T-helper 17 cell (primary cell): Measurements from ENCODE around the gene ACP2. TPM values are rescaled to one million over a fixed set of nuclear protein-coding genes. Genes with fewer than 3 reads are reported as not detected.

ENCODE experiments used
- ATAC-seq: fragments of 150-1000 bp; cut with Tn5 transposase; 2 replicates; pipeline ENCODE4 v1.10.0; 2021; ENCODE audit warnings: mild to moderate bottlenecking, moderate library complexity
- DNase-seq, 3 donors: peaks; one replicate each; pipeline versions ENCODE4 v3.0.0 to v3.0.0-alpha.2; 2020 to 2021
- H3K9me3 ChIP-seq: one replicate; pipeline ENCODE4 v1.7.0; 2013; ENCODE audit warnings: low read length, mild to moderate bottlenecking; ENCODE audit not compliant: control insufficient read depth, poor library complexity, severe bottlenecking
- H3K27ac Mint-ChIP-seq: one replicate; pipeline ENCODE4 v1.8.0; 2022; ENCODE audit warnings: mild to moderate bottlenecking, moderate library complexity, mixed read lengths
- H3K27me3 Mint-ChIP-seq: one replicate; pipeline ENCODE4 v1.8.0; 2022; ENCODE audit warnings: mixed read lengths
- H3K36me3 Mint-ChIP-seq: one replicate; pipeline ENCODE4 v1.8.0; 2022; ENCODE audit warnings: low read depth, mixed read lengths
- H3K4me1 Mint-ChIP-seq: one replicate; pipeline ENCODE4 v1.8.0; 2022; ENCODE audit warnings: mild to moderate bottlenecking, mixed read lengths
- H3K4me3 Mint-ChIP-seq: one replicate; pipeline ENCODE4 v1.8.0; 2022; ENCODE audit warnings: mild to moderate bottlenecking, moderate library complexity, mixed read lengths
- total RNA-seq, 4 donors: library from RNA in 2 of 4; stranded (reverse) in 2 of 4; gene quantifications; one replicate each; pipeline ENCODE4 v1.2.3 and lab custom pipeline; 2022 to 2026

ACP2 gene, protein sequence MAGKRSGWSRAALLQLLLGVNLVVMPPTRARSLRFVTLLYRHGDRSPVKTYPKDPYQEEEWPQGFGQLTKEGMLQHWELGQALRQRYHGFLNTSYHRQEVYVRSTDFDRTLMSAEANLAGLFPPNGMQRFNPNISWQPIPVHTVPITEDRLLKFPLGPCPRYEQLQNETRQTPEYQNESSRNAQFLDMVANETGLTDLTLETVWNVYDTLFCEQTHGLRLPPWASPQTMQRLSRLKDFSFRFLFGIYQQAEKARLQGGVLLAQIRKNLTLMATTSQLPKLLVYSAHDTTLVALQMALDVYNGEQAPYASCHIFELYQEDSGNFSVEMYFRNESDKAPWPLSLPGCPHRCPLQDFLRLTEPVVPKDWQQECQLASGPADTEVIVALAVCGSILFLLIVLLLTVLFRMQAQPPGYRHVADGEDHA
- total RNA-seq (10 to 100 TPM; 19.6 to 23.1 TPM), total RNA-seq (lab: John Stamatoyannopoulos, UW) (15.1 to 25.4 reads per million in 2 donors)

DNA sequence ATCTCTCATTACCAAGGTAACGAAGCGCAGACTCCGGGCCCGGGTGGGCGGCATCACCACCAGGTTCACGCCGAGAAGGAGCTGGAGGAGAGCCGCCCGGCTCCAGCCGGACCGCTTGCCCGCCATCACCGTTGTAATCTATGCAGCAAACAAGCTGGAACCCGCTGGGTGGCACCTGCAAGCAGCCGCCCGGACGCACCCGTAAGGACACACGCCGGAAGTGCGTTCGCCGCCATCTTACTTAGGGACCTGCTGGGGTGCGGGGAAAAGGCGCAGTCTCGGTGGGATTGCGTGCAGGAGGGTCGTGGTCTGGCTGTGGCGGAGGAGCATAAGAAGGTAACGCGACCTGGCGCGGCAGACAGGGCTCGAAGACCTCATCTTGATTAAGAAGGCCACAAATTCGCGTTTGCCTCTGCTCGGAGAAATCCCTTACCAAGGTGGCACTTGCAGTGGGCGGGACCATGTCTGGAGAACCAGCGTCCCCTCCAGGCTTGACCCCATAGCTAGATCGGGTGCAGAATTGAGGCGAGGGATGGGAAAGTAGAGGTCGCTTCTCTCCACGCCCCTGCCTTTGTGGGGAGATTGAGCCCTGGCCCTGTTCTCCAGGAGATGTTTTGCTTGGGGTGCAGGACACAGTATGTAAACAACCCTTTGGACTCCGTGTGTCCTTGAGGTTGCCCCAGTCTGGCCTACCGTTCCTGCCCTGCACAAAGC lies at the start of gene ACP2:
Gene ACP2 (minus strand): TSS at position 151 of the 714 bp plus-strand sequence. CDS start 25 bp downstream, at position 126.
- H3K36me3 Mint-ChIP-seq: no peaks in the 10 kb centered on the region
- H3K4me1 Mint-ChIP-seq: peaks cover 16% of the 10 kb centered on the region
- peak; percentile 69 to 81 (median 75) for DNase-seq
- no peaks in the 10 kb centered on the region for H3K9me3 ChIP-seq
- peak within 1 kb of the TSS; percentile 99 for H3K4me3 Mint-ChIP-seq
- peak; percentile 98 for ATAC-seq
- H3K27me3 Mint-ChIP-seq: no peaks in the 10 kb centered on the region
- peak within 1 kb of the TSS; percentile 96 for H3K27ac Mint-ChIP-seq

DNA sequence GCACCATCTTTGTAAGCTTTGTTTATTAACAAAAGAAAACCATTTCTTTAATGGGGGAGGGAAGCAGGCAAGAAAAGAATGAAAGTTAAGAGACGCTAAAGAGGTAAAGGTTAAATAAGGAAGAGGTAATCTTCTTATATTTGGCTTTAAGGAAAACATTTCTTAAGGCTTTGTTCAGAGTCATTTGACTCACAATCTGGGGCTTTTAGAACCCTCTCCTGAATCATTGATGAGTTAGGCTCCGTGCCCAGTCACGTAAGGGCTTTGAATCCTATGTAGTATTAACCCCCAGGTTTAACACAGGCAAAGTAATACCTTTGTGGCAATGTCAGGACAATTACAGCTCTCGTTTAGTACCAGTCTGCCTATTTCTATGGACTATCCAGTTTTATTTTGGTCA lies 47.4 kb upstream of the ACP2 start:
- no peaks in the 10 kb centered on the region for H3K9me3 ChIP-seq
- no peak for DNase-seq
- H3K4me3 Mint-ChIP-seq: no peak overlapping the region
- H3K36me3 Mint-ChIP-seq: peaks cover 7% of the 10 kb centered on the region
- H3K4me1 Mint-ChIP-seq: peaks cover 5% of the 10 kb centered on the region
- no peaks in the 10 kb centered on the region for H3K27me3 Mint-ChIP-seq
- H3K27ac Mint-ChIP-seq: peak overlapping the region; percentile 63
- ATAC-seq: no peak

DNA sequence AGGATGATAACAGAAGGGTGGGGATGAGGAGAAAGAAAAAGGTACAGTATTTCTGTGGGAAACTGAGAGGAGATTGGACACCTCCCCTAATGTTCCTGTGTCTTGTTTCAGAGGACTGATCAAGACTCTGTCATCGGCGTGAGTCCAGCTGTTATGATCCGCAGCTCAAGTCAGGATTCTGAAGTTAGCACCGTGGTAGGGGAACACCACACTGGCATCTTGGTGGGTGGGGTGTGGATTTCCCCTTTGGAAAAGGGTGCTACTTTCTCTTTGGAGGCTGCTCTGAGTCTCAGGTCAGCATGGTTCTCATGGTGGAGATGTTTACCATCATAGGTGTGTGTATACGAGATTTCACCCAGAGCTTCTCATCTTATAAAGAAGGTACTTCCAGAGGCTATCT lies 46.8 kb upstream of the ACP2 start:
- Mint-ChIP-seq H3K4me3 (no peak overlapping the region), H3K27ac (peak overlapping the region; percentile 63), H3K27me3 (no peaks in the 10 kb centered on the region), H3K36me3 (peaks cover 9% of the 10 kb centered on the region), H3K4me1 (peaks cover 7% of the 10 kb centered on the region)
- ATAC-seq (no peak), DNase-seq (no peak)
- H3K9me3 ChIP-seq: no peaks in the 10 kb centered on the region

DNA sequence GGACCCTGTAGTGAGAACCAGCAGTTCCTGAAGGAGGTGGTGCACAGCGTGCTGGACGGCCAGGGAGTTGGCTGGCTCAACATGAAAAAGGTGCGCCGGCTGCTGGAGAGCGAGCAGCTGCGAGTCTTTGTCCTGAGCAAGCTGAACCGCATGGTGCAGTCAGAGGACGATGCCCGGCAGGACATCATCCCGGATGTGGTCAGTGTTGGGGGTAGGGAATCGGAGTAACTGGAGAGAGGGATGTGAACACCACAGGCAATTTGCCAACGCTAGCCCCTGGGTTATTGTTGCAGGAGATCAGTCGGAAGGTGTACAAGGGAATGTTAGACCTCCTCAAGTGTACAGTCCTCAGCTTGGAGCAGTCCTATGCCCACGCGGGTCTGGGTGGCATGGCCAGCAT lies 41.2 kb upstream of the ACP2 start:
- no peak for ATAC-seq
- DNase-seq: no peak
- no peak overlapping the region for H3K27ac Mint-ChIP-seq
- no peaks in the 10 kb centered on the region for H3K27me3 Mint-ChIP-seq
- H3K9me3 ChIP-seq: no peaks in the 10 kb centered on the region
- peak overlapping the region; percentile 31 for H3K4me3 Mint-ChIP-seq
- H3K36me3 Mint-ChIP-seq: peaks cover 12% of the 10 kb centered on the region
- H3K4me1 Mint-ChIP-seq: peaks cover 5% of the 10 kb centered on the region

DNA sequence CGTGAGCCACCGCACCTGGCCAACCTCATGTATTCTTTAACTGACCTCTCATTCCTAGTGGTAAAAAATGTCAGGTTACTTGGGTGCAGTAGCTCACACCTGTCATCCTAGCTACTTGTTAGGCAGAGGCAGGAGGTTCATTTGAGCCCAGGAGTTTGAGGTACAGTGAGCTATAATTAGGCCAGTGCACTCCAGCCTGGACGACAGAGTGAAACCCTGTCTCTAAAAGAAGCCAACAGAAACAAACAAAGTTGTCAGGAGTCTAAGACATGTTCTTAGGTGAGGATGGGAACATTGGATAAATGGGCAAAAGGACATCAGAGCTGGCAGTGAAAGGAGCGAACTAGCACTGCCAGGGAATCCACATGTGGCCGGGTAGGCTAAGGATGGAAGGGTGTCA lies 39.5 kb upstream of the ACP2 start:
- Mint-ChIP-seq H3K27ac (no peak overlapping the region), H3K4me3 (no peak overlapping the region), H3K4me1 (peaks cover 9% of the 10 kb centered on the region), H3K27me3 (no peaks in the 10 kb centered on the region), H3K36me3 (peaks cover 17% of the 10 kb centered on the region)
- ATAC-seq (no peak), DNase-seq (no peak)
- no peaks in the 10 kb centered on the region for H3K9me3 ChIP-seq

DNA sequence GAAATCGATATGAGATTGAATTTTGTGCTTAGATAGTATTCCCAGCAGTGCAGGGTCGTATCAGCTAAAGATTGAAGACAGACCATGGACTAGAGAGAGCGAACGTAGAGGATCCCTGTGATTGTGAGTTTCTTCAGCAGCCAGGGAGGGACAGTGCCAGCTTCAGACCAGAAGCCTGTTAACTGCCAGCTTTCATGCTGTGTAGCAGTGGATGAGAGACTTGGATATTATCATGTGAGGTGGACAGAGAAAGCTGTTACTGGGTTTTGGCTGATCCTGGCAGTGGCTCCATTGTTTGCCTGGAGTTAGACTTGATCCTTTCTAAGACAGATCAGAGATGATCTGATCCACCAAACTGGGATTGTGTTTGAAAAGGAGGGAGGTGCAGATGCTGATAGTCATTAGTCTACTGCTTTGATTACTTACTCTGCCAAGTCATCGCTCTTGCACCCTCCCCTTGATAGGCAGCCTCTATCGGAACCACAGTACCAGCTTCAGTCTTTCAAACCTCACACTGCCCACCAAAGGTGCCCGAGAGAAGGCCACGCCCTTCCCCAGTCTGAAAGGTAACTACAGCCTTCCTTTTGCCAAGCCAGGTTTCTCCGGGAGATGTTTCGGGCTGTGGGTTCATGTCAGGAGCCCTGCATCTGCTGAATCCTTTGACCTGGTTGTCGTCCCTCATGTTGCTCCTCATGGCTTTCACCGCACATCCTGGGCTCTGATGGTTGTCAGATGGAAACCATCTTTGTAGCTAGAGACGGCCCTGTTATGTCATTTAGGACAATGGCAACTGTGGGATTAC lies 37.6 kb upstream of the ACP2 start:
- no peaks in the 10 kb centered on the region for H3K27me3 Mint-ChIP-seq
- ATAC-seq (no peak), DNase-seq (no peak)
- H3K9me3 ChIP-seq: no peaks in the 10 kb centered on the region
- H3K4me3 Mint-ChIP-seq: no peak overlapping the region
- peaks cover 7% of the 10 kb centered on the region for H3K4me1 Mint-ChIP-seq
- H3K36me3 Mint-ChIP-seq: peaks cover 18% of the 10 kb centered on the region
- H3K27ac Mint-ChIP-seq: no peak overlapping the region

DNA sequence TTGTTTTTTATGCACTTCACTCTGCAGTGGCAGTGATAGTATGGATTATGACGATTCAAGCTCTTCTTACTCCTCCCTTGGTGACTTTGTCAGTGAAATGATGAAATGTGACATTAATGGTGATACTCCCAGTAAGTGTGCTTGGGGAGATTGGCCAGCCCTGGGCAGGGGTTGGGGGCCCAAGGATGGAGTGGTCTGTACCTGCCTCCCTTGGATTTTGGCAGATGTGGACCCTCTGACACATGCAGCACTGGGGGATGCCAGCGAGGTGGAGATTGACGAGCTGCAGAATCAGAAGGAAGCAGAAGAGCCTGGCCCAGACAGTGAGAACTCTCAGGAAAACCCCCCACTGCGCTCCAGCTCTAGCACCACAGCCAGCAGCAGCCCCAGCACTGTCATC lies 35.5 kb upstream of the ACP2 start:
- Mint-ChIP-seq H3K36me3 (peaks cover 15% of the 10 kb centered on the region), H3K4me1 (peaks cover 6% of the 10 kb centered on the region), H3K27ac (no peak overlapping the region), H3K4me3 (peak overlapping the region; percentile 21), H3K27me3 (no peaks in the 10 kb centered on the region)
- ATAC-seq: no peak
- H3K9me3 ChIP-seq: no peaks in the 10 kb centered on the region
- DNase-seq: no peak

DNA sequence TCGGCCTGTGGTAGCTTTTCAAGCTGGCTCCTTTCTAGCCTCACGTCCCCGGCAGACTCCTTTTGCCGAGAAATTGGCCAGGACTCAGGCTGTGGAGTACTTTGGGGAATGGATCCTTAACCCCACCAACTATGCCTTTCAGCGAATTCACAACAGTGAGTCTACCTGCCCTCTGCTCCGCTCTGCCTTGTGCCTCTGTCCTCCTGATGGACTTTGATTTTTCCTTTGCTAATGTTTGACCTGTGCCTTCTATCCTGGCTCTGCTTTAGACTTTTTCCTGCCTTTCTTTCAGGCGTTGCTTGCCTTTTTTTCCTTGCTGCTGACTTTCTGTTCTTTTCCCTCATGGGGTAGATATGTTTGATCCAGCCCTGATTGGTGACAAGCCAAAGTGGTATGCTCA lies 33.8 kb upstream of the ACP2 start:
- H3K4me1 Mint-ChIP-seq: peaks cover 6% of the 10 kb centered on the region
- H3K27me3 Mint-ChIP-seq: no peaks in the 10 kb centered on the region
- H3K9me3 ChIP-seq: no peaks in the 10 kb centered on the region
- peaks cover 15% of the 10 kb centered on the region for H3K36me3 Mint-ChIP-seq
- no peak overlapping the region for H3K27ac Mint-ChIP-seq
- DNase-seq (no peak), ATAC-seq (no peak)
- H3K4me3 Mint-ChIP-seq: no peak overlapping the region

DNA sequence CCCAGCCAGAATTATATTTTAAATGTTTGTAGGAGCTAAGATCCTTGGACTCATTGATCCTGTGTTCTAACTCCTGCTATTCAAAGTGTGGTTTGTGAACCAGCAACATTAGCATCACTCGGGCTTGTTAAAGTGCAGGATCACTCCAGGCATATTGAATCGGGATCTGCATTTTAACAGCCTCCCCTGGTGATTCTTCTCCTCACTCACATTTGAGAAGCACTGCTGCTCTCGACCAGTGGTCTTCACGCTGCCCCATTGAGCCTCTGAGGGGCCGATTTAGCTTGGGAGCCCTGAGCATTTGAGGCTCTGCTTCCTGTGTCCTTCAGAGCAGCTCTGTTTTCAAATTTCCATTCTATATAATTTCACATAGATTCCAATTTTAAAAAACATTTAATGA lies 32.2 kb upstream of the ACP2 start:
- peaks cover 15% of the 10 kb centered on the region for H3K36me3 Mint-ChIP-seq
- no peaks in the 10 kb centered on the region for H3K9me3 ChIP-seq
- H3K4me3 Mint-ChIP-seq: no peak overlapping the region
- no peaks in the 10 kb centered on the region for H3K27me3 Mint-ChIP-seq
- ATAC-seq (no peak), DNase-seq (no peak)
- no peak overlapping the region for H3K27ac Mint-ChIP-seq
- peaks cover 9% of the 10 kb centered on the region for H3K4me1 Mint-ChIP-seq

DNA sequence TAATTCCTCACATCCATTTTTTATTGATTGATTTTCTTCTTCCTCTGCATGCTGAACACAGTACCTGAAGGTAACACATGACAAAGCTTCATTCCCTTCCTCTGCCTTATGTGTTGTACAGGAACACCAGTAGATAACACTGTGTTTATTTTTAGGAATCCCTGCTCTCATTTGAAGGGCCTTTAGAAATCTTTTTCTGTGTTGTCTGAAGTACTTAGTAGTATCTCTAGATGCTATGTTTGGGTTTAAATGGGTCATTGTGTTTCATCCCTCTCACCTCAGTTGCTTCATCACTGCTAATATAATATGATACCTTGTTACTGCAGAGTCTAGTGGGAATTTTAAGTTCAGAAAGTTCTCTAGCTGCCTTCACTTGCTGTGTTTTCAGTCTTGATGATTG lies 31.5 kb upstream of the ACP2 start:
- DNase-seq (no peak), ATAC-seq (no peak)
- H3K27ac Mint-ChIP-seq: no peak overlapping the region
- H3K27me3 Mint-ChIP-seq: no peaks in the 10 kb centered on the region
- peaks cover 12% of the 10 kb centered on the region for H3K4me1 Mint-ChIP-seq
- H3K36me3 Mint-ChIP-seq: peaks cover 12% of the 10 kb centered on the region
- no peaks in the 10 kb centered on the region for H3K9me3 ChIP-seq
- no peak overlapping the region for H3K4me3 Mint-ChIP-seq

DNA sequence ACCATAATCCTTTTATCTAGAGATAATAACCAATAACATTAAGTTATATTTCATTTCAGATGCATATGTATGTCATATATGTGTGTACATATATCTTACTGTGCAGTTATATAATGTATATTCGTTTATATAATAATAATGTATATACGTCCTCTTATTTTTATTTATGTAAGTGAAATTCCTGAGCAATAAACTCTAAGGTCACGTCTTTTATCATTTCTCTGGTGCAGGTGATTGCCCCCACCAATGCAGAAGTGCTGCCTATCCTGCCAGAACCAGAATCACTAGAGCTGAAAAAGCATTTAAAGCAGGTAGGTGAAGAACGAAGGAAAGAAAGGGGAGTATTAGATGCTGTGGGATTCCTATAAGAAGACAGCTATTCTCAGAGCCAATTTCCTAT lies 30.2 kb upstream of the ACP2 start:
- Mint-ChIP-seq H3K36me3 (peaks cover 8% of the 10 kb centered on the region), H3K27ac (no peak overlapping the region), H3K4me1 (peaks cover 10% of the 10 kb centered on the region), H3K27me3 (no peaks in the 10 kb centered on the region), H3K4me3 (no peak overlapping the region)
- no peak for DNase-seq
- no peak for ATAC-seq
- no peaks in the 10 kb centered on the region for H3K9me3 ChIP-seq

DNA sequence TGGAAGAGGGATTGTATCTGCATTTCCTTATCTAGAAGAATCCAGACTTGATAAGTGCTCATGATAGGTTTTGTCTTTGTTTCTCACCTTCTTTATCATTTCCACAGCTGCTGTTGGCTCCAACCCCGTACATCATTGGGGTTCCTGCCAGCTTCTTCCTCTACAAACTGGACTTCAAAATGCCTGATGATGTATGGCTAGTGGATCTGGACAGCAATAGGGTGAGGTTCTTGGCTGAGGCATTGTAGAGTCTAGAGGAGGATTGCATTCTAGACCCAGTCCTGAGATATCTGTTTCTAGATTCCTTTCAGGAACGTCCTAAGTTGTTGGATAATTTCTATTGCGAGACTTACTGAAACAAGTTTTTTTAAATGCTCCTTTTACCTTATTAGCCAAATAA lies 29.4 kb upstream of the ACP2 start:
- no peak for DNase-seq
- peaks cover 10% of the 10 kb centered on the region for H3K4me1 Mint-ChIP-seq
- peaks cover 8% of the 10 kb centered on the region for H3K36me3 Mint-ChIP-seq
- ATAC-seq: no peak
- no peaks in the 10 kb centered on the region for H3K27me3 Mint-ChIP-seq
- H3K4me3 Mint-ChIP-seq: no peak overlapping the region
- H3K9me3 ChIP-seq: no peaks in the 10 kb centered on the region
- H3K27ac Mint-ChIP-seq: no peak overlapping the region

DNA sequence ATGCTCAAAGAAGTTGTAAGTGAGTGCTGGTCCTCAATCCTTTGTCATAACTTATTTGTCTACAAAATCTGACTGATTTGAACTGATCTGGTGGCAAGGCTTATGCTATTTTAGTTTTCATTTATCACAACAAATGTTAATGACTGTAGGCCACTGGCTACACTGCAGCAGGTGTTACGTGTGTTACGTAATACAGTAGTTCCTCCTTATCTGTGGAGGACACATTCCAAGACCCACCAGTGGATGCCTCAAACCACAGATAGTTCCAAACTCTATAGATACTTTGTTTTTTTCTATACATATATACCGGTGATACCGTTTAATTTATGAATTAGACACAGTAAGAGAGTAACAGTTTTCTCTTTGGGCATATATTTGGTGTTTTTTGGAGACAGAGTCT lies 28.3 kb upstream of the ACP2 start:
- no peaks in the 10 kb centered on the region for H3K27me3 Mint-ChIP-seq
- no peak for ATAC-seq
- H3K27ac Mint-ChIP-seq: no peak overlapping the region
- H3K9me3 ChIP-seq: no peaks in the 10 kb centered on the region
- peaks cover 19% of the 10 kb centered on the region for H3K4me1 Mint-ChIP-seq
- DNase-seq: no peak
- no peak overlapping the region for H3K4me3 Mint-ChIP-seq
- peaks cover 4% of the 10 kb centered on the region for H3K36me3 Mint-ChIP-seq
